GM19324 (cell line): ENCODE results near the gene EHD1.
A peak's percentile ranks its signal among the peaks of the same experiment; 100 is the strongest.

Experiments used
- ATAC-seq: cut with Tn5 transposase; IDR thresholded peaks from one replicate; pipeline ENCODE4 v1.9.1; 2021; ENCODE audit warnings: mild to moderate bottlenecking, moderate library complexity; ENCODE audit not compliant: unreplicated experiment, low FRiP score

Gene EHD1

GRCh38 chr11:64910451-64911093, 32.2 kb upstream of the EHD1 start:
- no peak for ATAC-seq

GRCh38 chr11:64909653-64910343, 31.4 kb upstream of the EHD1 start:
- ATAC-seq = no peak

- no peak for ATAC-seq
These were observed 30.3 kb upstream of the EHD1 start for GRCh38 chr11:64908766-64909165.

GRCh38 chr11:64906314-64906635, 27.9 kb upstream of the EHD1 start:
- ATAC-seq = no peak

- no peak for ATAC-seq
These were observed 27.3 kb upstream of the EHD1 start for GRCh38 chr11:64905516-64906313.

GRCh38 chr11:64903291-64903833, 24.9 kb upstream of the EHD1 start:
- no peak for ATAC-seq

GRCh38 chr11:64902102-64902900, 23.9 kb upstream of the EHD1 start:
- ATAC-seq = no peak

- ATAC-seq = no peak
These were observed 22.4 kb upstream of the EHD1 start for GRCh38 chr11:64900774-64901173.

GRCh38 chr11:64900263-64900678, 21.9 kb upstream of the EHD1 start:
- ATAC-seq = no peak

GRCh38 chr11:64898541-64898940, 20.1 kb upstream of the EHD1 start:
- ATAC-seq = no peak

GRCh38 chr11:64898076-64898445, 19.6 kb upstream of the EHD1 start:
- no peak for ATAC-seq

GRCh38 chr11:64897381-64898075, 19.1 kb upstream of the EHD1 start:
- ATAC-seq = no peak

GRCh38 chr11:64896448-64897022, 18.1 kb upstream of the EHD1 start:
- ATAC-seq = no peak

GRCh38 chr11:64894812-64895452, 16.5 kb upstream of the EHD1 start:
- ATAC-seq = no peak

- ATAC-seq = peak; percentile 47
These were observed 15.8 kb upstream of the EHD1 start for GRCh38 chr11:64894070-64894811.

- ATAC-seq = no peak
These were observed 15.0 kb upstream of the EHD1 start for GRCh38 chr11:64893194-64894069.

- no peak for ATAC-seq
These were observed 14.4 kb upstream of the EHD1 start for GRCh38 chr11:64892838-64893193.

- ATAC-seq = no peak
These were observed 14.0 kb upstream of the EHD1 start for GRCh38 chr11:64892411-64892831.
